IMR-90 (cell line): ENCODE measurements around the gene ZC2HC1C.

ENCODE experiments used
- BHLHE40 ChIP-seq: fragments of 150-350 bp; IDR thresholded peaks from 2 replicates; pipeline ENCODE4 v1.6.1; 2016; ENCODE audit warnings: mild to moderate bottlenecking, low read depth, low read length
- CTCF ChIP-seq: conservative IDR thresholded peaks from 2 replicates; pipeline ENCODE4 v1.5.1; 2012; ENCODE audit warnings: mild to moderate bottlenecking, low read depth, low read length, improper control_type of control experiment
- MXI1 ChIP-seq: IDR thresholded peaks from 2 replicates; pipeline ENCODE4 v1.6.1; 2012; ENCODE audit warnings: low read depth, mild to moderate bottlenecking, low read length, moderate library complexity, borderline replicate concordance
- POLR2A ChIP-seq: IDR thresholded peaks from 2 replicates; pipeline ENCODE4 v1.6.1; 2012; ENCODE audit warnings: mild to moderate bottlenecking, low read depth, low read length
- RAD21 ChIP-seq: IDR thresholded peaks from 2 replicates; pipeline ENCODE4 v1.6.1; 2012; ENCODE audit warnings: low read length, improper control_type of control experiment
- SMC3 ChIP-seq: fragments of 150-350 bp; IDR thresholded peaks from 2 replicates; pipeline ENCODE4 v1.6.1; 2016; ENCODE audit warnings: low read depth, mild to moderate bottlenecking, antibody characterized with exemption, low read length, moderate library complexity
- USF2 ChIP-seq: fragments of 150-350 bp; IDR thresholded peaks from 2 replicates; pipeline ENCODE4 v1.6.1; 2017; ENCODE audit warnings: mild to moderate bottlenecking, antibody characterized with exemption, low read length, low read depth

DNA sequence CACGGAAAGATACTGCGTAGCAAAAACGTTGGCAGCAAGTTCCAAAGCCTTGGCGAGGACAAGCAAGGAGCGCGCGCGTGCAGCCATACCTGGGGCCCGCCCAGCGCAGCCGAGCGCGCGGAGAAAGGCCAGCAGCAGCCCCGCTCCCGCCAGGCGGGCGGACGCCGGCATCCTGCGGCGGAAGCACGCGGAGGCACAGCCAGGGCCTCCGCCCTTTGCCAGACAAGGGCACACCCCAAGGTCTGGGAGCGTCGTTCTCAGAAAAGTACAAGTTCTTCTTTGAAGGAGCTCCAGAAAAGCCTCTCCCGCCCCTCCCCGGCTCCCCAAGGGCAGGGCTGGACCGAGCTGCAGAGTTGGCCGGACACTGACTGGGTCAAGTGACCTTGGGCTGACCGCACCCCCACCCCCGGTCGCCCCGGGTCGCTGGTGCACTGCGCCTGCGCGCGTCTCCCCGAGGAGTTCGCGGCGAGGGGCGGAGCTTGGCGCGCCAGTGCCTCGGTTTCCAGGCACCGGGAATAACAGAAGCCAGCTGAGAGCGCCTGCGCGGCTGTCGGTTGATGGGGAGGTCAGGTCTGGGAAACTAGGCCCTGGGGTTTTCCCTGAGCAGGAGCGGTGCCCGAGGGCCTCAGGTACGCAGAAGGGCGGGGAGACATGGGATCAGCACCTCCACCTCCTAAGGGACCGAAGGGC lies at the start of gene ZC2HC1C:
- TF ChIP-seq CTCF (no peak), SMC3 (no peak), RAD21 (no peak), BHLHE40 (no peak), POLR2A (no peak), USF2 (no peak), MXI1 (peak; percentile 68)
